Tibial artery (tissue), 4 donors: ENCODE data around the gene INPP4A.

Experiments used
- DNase-seq, 2 donors: peaks; one replicate each; pipeline ENCODE4 v3.0.0-alpha.2; 2019
- H3K27ac ChIP-seq, 2 donors: fragments of 200-600 bp; sonication (generic) in 1 of 2; 1 replicate in 1 of 2; 2 replicates in 1 of 2; pipeline ENCODE4 v1.5.1; 2018 to 2019; ENCODE audit warnings: mild to moderate bottlenecking in 1 of 2
- H3K27me3 ChIP-seq, 2 donors: fragments of 200-600 bp; sonication (generic) in 1 of 2; one replicate each; pipeline versions ENCODE4 v1.5.1 to v1.6.0; 2016 to 2019
- H3K36me3 ChIP-seq, 3 donors: fragments of 200-600 bp; sonication (generic) in 2 of 3; one replicate each; pipeline ENCODE4 v1.5.1; 2016 to 2019; ENCODE audit warnings: mild to moderate bottlenecking in 2 of 3
- H3K4me1 ChIP-seq, 4 donors: fragments of 200-600 bp; sonication (generic) in 2 of 4; 1 replicate in 3 of 4; 2 replicates in 1 of 4; pipeline ENCODE4 v1.5.1; 2016 to 2019
- H3K4me3 ChIP-seq, 2 donors: fragments of 200-600 bp; sonication (generic) in 1 of 2; 1 replicate in 1 of 2; 2 replicates in 1 of 2; pipeline ENCODE4 v1.5.1; 2018 to 2019; ENCODE audit warnings: mild to moderate bottlenecking in 2 of 2
- H3K9me3 ChIP-seq, 3 donors: fragments of 200-600 bp; sonication (generic) in 1 of 3; one replicate each; pipeline ENCODE4 v1.5.1; 2016 to 2019
- intact Hi-C: fragments of 100-400 bp; cut with DNase I; formaldehyde crosslinking; loops from one replicate; pipeline ENCODE4 v1.15.0; 2023; ENCODE audit warnings: low total_unique reads
- TF ChIP-seq, protein P1 (sequence below), 2 experiments: fragments of 200-600 bp in 1 of 2; fragments of 450-650 bp in 1 of 2; IDR thresholded peaks; one replicate each; pipeline ENCODE4 v1.5.1; 2017 to 2019; ENCODE audit warnings: antibody characterized with exemption in 2 of 2, mild to moderate bottlenecking in 1 of 2, moderate library complexity in 1 of 2

INPP4A gene

DNA sequence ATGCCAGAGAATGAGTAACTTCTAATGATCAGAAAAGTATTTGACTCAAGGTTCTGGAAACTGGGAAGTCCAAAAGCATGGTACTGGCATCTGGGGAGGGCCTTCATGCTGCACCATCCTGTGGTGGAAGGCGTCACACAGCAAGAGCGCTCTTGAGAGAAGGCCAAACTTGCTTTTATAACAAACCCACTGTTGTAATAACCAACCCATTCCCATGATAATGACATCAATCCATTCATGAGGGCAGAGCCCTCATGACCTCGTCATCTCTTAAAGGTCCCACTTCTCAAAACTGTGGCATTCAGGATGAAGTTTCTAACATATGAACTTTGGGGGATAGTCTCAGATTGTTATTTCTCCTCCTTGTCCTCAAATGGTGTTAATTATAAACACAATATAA, 95.9 kb downstream of the INPP4A start:
- Histone ChIP-seq H3K9me3 (no peaks in the 10 kb centered on the region), H3K36me3 (peaks cover 41 to 85% (median 81%) of the 10 kb centered on the region in 3 donors)
- intact Hi-C loops, result no loop called here

DNA sequence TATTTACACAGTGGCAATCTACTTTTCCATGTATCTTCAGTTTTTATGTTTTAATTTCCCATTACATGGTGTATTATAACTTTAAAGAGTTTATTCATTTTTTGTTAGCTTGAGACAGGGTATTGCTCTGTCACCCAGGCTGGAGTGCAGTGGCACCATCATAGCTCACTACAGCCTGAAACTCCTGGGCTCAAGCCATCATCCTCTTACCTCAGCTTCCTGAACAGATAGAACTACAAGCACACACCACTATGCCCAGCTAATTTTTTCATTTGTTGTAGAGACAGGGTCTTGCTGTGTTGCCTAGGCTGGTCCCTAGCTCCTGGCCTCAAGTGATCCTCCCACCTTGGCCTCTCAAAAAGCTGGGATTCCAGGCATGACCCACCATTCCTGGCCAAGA, 96.8 kb downstream of the INPP4A start:
- Histone ChIP-seq H3K27ac (no peak overlapping the region), H3K4me3 (no peak overlapping the region), H3K36me3 (peaks cover 50 to 85% (median 84%) of the 10 kb centered on the region in 3 donors), H3K4me1 (no peaks in the 10 kb centered on the region), H3K9me3 (no peaks in the 10 kb centered on the region), H3K27me3 (no peaks in the 10 kb centered on the region)
- no peak for DNase-seq
- TF ChIP-seq, protein P1, sequence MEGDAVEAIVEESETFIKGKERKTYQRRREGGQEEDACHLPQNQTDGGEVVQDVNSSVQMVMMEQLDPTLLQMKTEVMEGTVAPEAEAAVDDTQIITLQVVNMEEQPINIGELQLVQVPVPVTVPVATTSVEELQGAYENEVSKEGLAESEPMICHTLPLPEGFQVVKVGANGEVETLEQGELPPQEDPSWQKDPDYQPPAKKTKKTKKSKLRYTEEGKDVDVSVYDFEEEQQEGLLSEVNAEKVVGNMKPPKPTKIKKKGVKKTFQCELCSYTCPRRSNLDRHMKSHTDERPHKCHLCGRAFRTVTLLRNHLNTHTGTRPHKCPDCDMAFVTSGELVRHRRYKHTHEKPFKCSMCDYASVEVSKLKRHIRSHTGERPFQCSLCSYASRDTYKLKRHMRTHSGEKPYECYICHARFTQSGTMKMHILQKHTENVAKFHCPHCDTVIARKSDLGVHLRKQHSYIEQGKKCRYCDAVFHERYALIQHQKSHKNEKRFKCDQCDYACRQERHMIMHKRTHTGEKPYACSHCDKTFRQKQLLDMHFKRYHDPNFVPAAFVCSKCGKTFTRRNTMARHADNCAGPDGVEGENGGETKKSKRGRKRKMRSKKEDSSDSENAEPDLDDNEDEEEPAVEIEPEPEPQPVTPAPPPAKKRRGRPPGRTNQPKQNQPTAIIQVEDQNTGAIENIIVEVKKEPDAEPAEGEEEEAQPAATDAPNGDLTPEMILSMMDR (IDR thresholded peaks at IDR 0.05), result no peak
- intact Hi-C loops, result no loop called here

More for the DNA sequence above, 95.9 kb downstream of the INPP4A start:
- H3K4me3 ChIP-seq, result no peak overlapping the region
- no peaks in the 10 kb centered on the region for H3K4me1 ChIP-seq
- no peak for DNase-seq
- no peak overlapping the region for H3K27ac ChIP-seq
- no peaks in the 10 kb centered on the region for H3K27me3 ChIP-seq
- TF ChIP-seq, protein P1 (IDR thresholded peaks at IDR 0.05), result no peak

DNA sequence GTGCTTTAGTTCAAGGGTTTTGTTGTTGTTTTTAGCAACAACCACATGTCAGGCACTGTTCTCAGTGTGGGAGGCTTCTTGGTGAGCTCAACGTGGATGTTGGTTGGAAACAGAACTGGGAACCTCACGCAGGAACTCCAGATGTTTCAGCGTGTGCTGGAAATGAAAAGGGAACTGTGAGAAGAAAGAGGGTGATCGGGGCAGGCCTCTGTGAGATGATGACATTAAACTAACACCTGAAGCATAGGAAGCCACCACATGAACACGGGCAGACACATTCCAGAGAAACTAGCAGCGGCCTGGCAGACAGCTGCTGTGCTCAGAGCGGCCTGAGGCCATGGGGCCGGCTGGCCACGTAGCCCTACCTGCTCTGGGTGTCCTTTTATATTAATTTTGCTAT, 97.2 kb downstream of the INPP4A start:
- H3K4me3 ChIP-seq, result no peak overlapping the region
- intact Hi-C loops, result no loop called here

DNA sequence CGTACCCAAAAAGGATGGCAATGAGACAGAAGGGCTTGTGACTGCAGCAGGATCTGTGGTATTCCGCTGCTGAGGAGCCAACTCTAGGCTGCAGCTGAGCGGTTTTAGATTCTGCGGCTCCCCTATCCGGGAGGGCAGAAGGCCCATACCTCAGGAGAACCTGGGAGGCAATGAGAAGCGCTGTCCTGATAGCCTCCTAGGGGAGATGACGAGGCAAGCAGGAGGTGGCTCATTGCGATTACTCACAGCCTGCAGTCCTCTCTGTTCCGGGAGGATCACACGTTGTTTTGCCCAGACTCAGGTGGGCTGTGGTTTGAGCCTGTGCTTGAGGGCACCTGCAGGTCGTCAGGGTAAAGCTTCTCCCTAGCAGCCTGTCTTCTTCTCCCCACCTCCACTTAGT, 98.6 kb downstream of the INPP4A start:
- peaks cover 41 to 91% (median 82%) of the 10 kb centered on the region in 3 donors for H3K36me3 ChIP-seq
- no peak overlapping the region for H3K27ac ChIP-seq
- TF ChIP-seq, protein P1 (IDR thresholded peaks at IDR 0.05), result no peak
- peak in 1 of 2 donors; percentile 2 for DNase-seq
- intact Hi-C loops, result no loop called here
- H3K27me3 ChIP-seq, result no peaks in the 10 kb centered on the region
- H3K4me1 ChIP-seq, result no peaks in the 10 kb centered on the region
- H3K4me3 ChIP-seq, result no peak overlapping the region
- no peaks in the 10 kb centered on the region for H3K9me3 ChIP-seq

More for the DNA sequence above, 97.2 kb downstream of the INPP4A start:
- H3K4me1 ChIP-seq, result no peaks in the 10 kb centered on the region
- H3K27ac ChIP-seq, result no peak overlapping the region
- H3K9me3 ChIP-seq, result no peaks in the 10 kb centered on the region
- no peak for DNase-seq
- TF ChIP-seq, protein P1 (IDR thresholded peaks at IDR 0.05), result no peak
- peaks cover 50 to 89% (median 87%) of the 10 kb centered on the region in 3 donors for H3K36me3 ChIP-seq
- H3K27me3 ChIP-seq, result no peaks in the 10 kb centered on the region

DNA sequence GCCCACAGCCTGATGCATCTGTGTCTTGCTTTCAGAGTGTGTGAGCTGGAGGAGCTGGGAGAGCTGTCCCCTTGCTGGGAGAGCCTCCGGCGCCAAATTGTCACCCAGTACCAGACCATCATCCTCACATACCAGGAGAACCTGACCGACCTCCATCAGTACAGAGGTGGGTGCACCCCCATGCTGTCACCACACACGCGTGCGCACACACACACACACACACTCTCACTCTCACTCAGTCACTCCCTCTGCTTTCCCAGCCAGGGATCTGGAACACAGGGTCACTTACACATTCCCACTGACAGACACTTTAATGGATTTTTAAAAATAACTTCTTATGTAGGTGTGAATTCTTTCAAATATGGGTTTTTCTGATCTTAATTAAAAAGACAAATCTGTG, 99.2 kb downstream of the INPP4A start:
- H3K27me3 ChIP-seq, result no peaks in the 10 kb centered on the region
- H3K27ac ChIP-seq, result no peak overlapping the region
- no peak overlapping the region for H3K4me3 ChIP-seq
- TF ChIP-seq, protein P1 (IDR thresholded peaks at IDR 0.05), result no peak
- no peaks in the 10 kb centered on the region for H3K9me3 ChIP-seq
- DNase-seq, result peak in 1 of 2 donors; percentile 11
- intact Hi-C loops, result no loop called here
- peaks cover 35 to 90% (median 78%) of the 10 kb centered on the region in 3 donors for H3K36me3 ChIP-seq
- no peaks in the 10 kb centered on the region for H3K4me1 ChIP-seq

DNA sequence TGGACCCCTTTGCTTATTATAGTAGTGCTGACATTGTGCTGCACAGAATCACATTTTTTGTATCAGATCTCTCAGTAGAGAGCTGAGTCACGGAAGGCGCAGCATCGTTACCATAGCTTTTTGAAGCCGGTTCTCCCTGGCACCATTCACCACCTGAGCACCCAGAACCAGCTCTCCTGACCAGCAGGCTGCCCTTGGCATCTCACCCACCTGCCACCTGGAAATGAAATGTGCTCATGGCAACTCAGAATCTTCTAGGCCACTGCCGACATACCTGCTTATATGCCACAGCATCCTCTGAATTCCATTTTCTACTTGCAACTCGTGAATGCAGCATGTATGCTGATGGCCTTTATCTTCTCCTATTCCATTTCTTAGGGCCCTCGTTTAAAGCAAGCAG, 100.9 kb downstream of the INPP4A start:
- Histone ChIP-seq H3K4me1 (no peaks in the 10 kb centered on the region), H3K27me3 (no peaks in the 10 kb centered on the region), H3K27ac (no peak overlapping the region), H3K36me3 (peaks cover 25 to 90% (median 75%) of the 10 kb centered on the region in 3 donors), H3K9me3 (no peaks in the 10 kb centered on the region), H3K4me3 (no peak overlapping the region)
- peak in 1 of 2 donors; percentile 2 for DNase-seq
- TF ChIP-seq, protein P1 (IDR thresholded peaks at IDR 0.05), result no peak
- intact Hi-C loops, result no loop called here
